DMS 273 (cell line): Measurements from ENCODE around the gene WIPI1.
"Not testable (repeated sequence)": the region's sequence is repeated elsewhere in the genome, so short reads cannot be mapped to it uniquely, and the experiment has no call there.

Experiments
- DNase-seq: peaks from one replicate; lab custom pipeline; 2025; ENCODE audit not compliant: unreplicated experiment; lab: John Stamatoyannopoulos, UW

The WIPI1 gene

GRCh38 chr17:68387435-68388218 lies 69.7 kb downstream of the WIPI1 start:
- no peak for DNase-seq

DNA sequence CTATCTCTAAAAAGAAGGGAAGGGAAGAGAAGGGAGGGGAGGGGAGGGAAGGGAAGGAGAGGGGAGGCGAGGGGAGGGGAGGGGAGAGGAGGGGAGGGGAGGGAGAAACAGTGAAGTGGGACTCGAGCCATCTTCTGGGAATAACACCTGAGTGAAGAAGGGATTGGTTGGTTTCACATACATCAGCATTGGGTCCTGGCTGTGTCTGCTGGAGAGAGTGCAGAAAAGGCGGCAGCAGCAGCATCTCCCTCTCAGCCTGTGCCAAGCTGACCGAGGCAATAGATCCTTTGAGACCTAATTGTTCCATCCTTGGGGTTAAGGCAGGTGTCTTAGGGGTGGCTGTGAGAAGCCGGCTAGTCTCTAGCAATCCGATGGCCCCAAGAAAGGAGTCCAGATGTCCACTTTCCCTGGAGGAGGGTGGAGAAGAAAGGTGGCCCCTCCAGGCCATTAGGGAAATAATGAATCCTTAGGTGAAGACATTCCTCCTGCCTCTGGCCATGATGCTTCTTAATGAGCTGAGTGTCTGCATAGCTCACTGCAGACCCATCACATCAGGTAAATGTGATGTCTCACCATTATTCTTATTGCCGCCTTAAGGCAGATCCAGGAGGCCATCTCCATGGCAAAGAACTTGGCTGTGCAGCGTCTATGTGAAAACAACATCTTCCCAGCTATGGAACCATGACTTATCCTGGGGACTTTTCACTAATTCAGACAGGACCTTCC lies 71.6 kb downstream of the WIPI1 start:
- DNase-seq, result no peak

DNA sequence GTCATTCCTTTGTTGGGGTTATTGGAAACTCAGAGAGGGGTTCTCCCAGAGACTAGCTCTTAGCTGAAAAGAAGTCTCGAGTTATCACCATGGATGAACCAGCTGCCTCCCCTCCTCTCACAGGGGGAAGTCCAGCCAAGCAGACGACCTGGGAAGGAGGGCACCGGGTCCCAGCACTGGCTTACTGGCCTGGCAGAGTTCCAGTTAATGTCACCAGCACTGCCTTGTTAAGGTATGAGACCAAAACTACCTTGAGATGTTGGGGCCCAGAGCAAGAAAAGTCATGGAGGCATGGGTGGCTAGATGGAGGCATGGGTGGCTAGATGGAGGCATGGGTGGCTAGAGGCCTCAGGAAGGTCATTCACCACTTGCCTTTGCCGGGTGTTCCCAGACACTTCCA lies 72.4 kb downstream of the WIPI1 start:
- no peak for DNase-seq

GRCh38 chr17:68384471-68384870 lies 72.8 kb downstream of the WIPI1 start:
- no peak for DNase-seq

DNA sequence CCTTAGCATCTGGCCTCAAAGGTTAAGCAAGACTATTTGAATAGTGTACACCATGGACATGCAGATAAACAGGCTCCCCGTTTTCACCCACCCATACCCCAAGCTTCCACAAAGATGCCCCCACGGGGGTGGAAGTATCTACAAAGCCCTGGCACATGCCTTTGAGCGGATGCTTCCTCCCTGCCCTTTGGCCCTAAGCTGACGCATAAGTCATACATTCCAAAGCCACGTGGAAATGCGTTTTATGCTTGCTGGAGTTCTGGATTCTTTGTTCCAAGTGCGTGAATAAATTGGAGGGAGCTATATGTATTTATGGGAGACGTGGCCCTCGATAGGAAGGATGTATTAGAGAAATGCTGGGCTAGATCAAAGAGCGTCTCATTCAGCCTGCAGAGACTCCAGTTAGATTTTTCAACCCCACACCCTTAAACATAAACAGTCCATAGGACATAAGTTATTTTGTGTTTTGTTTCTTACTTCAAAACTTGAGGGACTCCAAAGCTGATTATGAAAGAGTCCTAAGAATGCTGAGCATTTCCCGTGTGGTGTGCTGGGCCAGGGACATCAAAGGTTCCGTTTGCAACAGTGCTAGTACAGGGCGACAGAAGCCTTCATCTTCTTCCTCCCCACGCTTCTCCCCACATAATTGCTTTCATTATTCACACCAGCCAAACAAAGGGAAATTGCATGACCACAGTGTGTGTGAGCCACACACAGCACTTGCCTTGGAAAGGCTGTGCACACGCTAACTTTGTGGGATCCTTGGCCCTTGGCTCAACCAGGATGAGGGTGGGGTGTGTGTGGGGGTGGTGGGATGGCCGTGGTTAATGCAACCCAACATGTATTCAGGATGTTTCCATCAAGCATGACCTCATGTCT lies 73.6 kb downstream of the WIPI1 start:
- DNase-seq, result no peak

- DNase-seq, result no peak
Measured at GRCh38 chr17:68383120-68383442, 74.2 kb downstream of the WIPI1 start.

DNA sequence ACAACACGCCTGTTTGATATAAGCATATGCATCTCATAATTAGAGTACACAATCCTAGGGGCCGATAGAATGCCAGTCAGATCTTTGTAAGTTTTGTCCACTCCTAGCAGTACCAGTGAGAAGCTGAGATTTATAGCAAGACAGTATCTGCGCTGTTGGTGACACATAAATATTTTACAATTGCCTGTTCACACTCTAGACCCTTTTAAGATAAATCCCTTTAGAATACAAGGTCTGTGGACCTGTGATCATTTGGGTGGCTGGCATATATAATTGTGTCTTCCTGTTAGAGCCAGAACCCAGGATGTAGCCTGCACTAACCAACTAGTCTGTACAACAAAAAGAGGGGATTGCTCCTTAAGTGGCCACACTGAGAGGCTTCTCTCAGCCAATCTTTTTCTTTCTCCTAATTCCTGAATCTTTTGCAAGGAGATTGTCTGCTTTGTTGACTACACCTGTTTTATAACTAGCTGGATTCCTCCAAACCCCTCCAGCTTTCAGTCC lies 74.7 kb downstream of the WIPI1 start:
- DNase-seq, result no peak

DNA sequence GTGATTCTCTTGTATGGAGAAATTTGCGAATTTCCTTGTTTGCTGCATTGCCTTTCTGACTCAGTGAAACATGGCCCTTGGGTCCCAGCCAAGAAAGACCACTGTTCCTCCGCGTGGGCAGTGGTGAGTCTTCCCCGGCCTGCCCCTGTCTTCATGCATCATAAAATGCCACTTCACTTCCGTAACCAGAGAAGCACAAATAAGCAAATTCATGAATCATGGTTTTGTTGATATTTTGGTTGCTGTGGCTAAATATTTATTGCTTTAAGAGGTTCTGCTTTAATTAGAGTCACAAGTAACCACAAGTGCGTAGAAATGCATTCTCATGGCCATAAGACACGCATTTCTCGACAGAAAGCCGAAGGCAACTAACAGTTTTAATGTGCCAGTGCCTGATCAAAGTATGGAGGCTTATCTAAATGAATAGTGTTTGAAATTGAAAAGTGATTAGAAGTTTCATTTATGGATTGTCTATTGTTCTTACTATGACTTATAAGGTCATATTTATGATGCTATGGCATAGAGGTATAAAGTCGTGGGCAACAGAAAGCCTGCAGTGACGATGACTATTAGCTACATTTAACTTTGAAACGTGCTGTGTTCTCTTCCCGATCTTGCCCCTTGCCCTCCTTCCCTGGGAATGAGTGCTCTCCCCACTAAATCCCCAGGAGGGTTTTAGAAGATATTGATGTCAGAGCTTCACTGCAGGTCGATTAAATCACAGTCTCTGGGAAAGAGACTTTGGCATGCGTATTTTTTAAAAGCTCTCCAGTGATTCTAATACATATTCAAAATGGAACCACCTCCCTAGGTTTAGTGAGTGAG lies 76.0 kb downstream of the WIPI1 start:
- no peak for DNase-seq

DNA sequence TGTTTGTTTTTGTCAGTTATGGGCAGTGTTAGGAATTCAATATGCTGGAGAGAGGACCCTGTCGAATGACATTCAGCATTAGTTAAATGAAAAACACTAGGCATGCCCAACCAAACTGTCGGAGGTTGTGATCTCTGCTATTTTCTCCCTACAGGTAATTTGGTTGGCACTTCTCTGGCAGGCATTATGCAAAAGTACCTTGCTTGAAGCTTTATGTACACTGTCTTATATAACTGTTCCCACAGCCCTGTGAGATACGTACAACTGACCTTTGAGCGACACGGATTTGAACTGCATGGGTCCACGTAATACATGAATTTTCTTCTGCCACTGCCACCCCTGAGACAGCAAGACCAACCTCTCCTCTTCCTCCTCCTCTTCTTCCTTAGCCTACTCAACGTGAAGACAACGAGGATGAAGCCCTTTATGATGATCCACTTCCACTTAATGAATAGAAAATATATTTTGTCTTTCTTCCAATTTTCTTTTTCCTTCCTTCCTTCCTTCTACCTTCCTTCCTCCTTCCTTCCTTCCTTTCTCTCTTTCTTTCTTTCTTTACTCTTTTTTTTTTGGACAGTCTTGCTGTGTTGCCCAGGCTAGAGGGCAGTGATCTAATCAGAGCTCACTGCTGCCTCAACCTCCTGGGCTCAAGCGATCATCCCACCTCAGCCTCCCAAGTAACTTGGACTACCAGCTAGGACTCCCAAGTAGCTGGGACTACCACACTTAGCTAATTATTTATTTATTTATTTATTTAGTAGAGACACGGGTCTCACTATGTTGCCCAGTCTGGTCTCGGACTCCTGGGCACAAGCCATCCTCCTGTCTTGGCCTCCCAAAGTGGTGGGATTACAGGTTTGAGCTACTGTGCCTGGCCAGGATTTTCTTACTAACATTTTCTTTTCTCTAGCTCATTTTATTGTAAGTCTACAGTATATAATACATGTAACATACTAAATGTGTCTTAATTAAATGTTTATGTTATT lies 77.3 kb downstream of the WIPI1 start:
- DNase-seq, result no peak

DNA sequence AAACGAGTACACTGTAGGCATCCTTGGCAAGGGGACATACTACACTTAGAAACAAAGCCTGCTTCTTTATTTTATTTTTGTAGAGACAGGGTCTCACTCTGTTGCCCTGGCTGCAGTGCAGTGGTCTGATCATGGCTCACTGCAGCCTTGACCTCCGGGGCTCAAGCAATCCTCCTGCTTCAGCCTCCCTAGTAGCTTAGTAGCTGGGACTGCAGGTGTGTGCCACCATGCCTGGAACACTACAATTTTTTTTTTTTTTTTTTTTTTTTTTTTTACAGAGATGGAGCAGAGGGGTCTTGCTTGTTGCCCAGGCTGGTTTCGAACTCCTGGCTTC lies 78.2 kb downstream of the WIPI1 start:
- no peak for DNase-seq

DNA sequence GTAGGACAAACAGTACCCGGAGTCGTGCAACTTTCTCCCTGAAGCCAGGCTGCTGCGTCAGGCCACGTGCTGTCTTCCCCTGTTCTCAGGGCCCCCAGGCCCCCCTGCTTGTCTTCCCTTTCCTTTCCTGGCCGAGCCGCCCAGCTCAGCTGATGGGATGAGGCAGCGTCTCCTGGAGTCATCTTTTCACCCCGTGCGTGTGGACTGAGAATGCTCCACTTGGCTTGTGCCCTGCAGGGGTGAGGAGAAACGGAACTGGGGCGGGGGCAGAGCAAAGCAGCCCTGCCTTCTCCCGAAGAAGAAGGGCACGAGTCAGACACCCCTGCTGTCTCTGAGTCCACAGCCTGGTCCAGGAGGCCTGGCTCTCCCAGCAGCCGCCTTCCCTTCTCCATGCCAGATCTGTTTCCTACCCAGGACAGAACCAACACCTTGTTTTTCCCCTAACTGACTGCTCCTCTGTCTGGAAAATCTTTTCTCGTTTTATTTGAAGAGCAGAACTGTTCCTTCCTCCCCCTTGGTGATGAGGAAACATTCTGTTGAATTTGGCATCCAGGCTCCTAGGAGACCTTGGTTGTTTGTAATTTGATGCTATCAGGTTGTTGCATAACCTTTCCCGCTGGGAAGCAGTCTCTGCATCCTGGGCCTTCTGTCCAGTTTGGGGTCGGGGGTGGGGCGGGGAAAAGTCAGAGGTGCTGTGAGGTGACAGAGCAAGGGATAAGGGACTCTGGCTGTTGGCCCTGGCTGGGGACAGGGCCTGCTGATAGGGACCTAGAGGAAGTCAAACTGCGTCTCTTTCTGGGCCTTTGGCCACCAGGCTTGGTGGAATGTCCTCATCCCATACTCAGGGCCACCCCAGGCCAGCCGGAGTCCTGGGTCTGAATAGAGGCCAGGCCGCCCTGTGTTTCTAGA lies 78.8 kb downstream of the WIPI1 start:
- peak; percentile 88 for DNase-seq

DNA sequence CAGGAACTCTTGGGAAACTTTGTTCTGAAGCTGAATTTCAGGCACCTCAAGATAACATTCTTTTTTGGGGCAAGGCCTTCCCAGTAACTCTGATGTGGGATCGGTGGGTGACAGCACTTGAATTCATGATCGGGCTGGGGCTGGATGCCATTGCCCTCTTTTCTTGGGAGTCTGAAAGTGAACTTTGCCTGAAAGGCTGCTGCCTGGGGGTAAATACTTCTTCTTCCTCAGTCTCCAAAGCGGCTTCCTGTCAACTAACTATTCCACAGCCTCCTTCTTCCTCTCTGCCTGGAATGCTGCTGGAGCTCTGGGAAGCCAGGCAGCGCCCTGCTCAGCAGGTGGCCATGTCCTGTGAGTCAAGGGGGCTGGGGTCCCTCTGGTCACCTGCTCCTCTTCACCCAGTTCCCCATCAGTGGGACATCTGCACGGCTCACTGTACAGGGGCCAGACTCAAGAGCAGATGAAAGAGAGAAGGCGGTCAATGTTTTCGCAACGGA lies 79.5 kb downstream of the WIPI1 start:
- DNase-seq, result no peak

GRCh38 chr17:68376178-68376577 lies 81.1 kb downstream of the WIPI1 start:
- DNase-seq, result not testable (repeated sequence)

DNA sequence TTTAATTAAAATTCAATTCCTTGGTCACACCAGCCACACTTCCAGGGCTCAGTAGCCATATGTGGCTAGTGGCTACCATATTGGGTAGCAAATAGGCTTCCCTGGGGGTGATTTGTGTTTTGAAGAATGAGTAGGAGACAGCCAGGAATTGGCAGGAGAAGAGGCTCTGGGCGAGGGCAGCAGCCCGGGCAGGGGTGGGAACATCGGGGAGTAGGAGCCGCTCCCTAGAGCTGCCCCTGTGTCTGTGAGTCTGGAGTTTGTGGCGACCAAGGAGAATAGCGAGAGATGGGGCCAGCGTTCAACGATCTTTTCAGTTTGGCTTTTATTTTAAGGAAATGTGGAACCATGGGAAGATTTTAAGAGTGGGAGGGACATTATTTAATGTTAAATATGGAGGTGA lies 81.7 kb downstream of the WIPI1 start:
- no peak for DNase-seq
